ENCODE measurements around the gene MS4A18.

Gene MS4A18

DNA sequence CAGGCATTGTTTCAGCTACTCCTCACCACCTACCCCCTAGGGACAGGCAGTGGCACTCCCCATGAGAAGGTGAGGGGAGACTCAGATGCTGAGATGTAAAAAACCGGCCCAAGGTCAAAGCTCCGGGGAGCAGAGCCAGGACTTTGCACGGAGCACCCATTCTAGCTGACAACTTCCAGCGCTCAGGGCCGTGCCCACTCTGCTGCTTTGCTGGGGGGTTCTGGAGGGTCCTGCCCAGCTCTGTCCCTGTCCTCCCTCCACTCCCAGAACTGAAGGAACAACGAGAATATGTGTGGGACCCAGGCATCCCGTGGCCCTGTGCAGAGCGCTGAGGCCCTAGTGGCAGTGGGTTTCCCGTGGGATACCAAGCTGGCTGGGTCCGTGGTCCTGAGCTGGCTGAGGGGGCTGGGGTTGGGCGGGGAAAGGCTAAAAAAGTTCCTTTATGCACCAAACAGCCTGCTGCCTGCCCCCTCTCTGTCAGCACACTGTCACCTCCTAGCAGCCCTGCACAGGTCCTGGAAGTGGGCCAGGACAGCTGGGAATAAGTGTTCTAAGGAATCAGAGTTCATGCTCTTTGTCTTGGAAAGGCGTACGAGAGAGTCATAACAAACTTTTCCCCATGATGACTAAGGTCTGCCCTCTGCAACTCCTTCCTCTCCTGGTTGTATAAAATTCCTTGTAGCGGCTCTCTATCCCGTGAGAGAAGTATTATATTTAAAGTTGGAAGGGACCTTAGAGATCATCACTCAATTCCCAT is 62.5 kb downstream of the MS4A18 start:
- in situ Hi-C loops (cut with HindIII; ENCODE audit: low pct_unique_long_range_greater_than_20kb, low sequenced_read_pairs): no loop called here
- no peak for TF ChIP-seq JUND (IDR thresholded peaks at IDR 0.05; ENCODE audit: low read depth)
- DNase-seq (ENCODE audit: low read depth in 1 of 2, low spot score in 1 of 2): no peak

DNA sequence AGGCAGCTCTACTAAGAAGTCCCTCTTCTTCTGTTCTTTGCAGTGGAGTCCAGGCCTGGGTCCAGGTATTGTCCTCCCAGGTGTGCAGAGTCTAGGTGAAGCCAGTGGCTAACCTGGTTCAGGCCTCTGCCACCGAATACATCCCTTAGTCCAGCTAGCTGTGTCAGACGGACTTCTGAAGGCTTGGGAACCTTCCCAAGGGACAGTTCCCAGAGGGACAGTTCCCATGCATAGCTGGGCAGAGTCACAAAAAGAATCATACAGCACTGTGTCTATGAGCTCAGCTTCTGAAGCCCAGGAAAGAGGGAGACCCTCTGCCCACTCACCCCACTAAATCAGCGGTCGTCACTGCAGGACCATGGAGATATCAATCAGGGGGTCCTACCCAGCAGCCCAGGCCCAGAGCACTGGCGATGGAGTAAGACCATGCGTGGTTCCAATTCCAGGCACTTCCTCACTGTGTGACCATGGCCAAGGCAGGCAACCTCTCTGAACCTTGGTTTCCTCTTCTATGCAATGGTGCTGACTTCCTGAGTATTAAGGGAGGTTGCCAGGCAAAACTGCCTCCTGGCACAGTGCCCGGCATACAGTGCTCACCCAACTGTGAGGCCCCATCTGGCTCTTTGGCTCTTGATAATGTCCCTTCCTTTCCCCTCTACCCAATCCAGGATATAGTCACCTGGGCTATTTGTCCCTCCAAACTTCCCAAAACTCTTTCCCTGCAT is 64.0 kb downstream of the MS4A18 start:
- TF ChIP-seq JUND (IDR thresholded peaks at IDR 0.05; ENCODE audit: low read depth): no peak
- in situ Hi-C loops (cut with HindIII; ENCODE audit: low pct_unique_long_range_greater_than_20kb, low sequenced_read_pairs): no loop called here
- DNase-seq (ENCODE audit: low read depth in 1 of 2, low spot score in 1 of 2): no peak

DNA sequence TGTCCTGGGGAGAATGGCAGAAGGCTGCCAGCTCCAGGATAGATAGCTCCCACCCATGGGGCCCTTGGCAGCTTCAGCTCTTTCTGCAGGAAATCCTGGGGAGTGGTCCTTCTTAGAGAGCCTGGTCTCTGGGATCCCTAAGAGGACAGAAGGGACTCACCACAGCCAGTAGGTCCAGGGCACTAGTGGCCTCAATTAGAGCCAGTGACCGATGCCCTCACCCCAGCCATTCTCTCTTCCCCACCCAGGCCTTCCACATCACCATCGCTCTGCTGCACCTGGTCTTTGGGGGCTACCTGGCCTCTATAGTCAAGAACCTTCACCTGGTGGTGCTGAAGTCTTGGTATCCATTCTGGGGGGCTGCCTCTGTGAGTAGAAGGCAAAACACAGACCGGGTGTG is 66.2 kb downstream of the MS4A18 start:
- no peak for DNase-seq (ENCODE audit: low read depth in 1 of 2, low spot score in 1 of 2)
- in situ Hi-C loops (cut with HindIII; ENCODE audit: low pct_unique_long_range_greater_than_20kb, low sequenced_read_pairs): no loop called here
- TF ChIP-seq JUND (IDR thresholded peaks at IDR 0.05; ENCODE audit: low read depth): no peak

DNA sequence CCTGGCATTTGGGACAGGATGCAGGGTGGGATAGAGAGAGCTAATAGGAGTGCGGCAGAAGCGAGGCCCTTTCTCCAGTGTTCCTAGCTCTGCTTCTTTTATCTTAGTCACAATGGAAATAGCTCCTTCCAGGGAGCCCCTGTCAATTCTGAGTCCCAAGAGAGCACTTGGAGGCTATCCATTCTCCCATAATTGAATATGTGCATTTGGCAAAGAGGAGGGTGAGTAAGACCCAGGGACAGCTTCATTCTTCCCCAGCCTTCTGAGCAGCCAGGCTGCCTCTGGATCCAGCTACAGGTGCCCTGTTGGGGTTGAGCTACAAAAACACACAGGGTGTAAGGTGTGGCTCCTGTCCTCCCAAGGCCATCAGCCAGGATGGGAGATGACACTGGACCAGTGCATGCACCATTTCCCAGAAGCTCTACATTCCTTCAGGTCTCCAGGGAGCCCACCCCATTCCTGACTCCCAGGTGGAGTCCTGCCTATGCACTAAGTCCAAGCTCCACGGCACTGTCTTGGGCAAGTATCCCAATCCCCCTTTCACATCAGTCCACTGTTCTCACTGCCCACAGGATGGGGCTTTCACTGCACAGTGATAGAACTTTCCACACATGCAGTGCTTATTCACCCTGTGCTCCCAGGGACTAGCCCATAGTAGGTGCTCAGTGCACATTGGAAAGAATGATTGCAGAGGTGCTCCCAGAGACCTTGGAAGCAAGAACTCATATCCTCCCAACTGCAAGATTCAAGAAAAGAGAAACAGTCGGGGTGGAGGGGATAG is 66.8 kb downstream of the MS4A18 start:
- in situ Hi-C loops (cut with HindIII; ENCODE audit: low pct_unique_long_range_greater_than_20kb, low sequenced_read_pairs): no loop called here
- no peak for DNase-seq (ENCODE audit: low read depth in 1 of 2, low spot score in 1 of 2)
- TF ChIP-seq JUND (IDR thresholded peaks at IDR 0.05; ENCODE audit: low read depth): no peak

DNA sequence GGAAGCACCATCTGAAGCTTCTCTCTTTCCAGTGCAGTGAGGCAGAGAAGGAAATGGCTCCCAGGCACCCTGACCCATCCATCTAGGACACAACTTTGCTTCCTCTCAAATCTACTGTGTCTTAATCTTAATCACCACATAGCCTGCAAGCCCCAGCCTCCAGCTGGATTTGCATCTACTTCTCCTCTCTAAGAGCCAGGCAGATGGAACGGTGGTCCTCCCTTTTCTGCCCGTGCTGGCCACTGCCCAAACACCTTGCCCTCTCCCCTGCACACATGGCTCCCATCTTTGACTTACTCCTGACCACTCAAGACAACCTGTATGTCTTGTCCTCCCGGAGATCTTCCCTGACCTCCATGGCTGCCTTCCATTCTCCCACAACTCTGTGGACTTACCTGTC is 68.0 kb downstream of the MS4A18 start:
- in situ Hi-C loops (cut with HindIII; ENCODE audit: low pct_unique_long_range_greater_than_20kb, low sequenced_read_pairs): no loop called here
- TF ChIP-seq JUND (IDR thresholded peaks at IDR 0.05; ENCODE audit: low read depth): no peak

More for the DNA sequence above, 68.0 kb downstream of the MS4A18 start:
- DNase-seq (ENCODE audit: low read depth in 1 of 2, low spot score in 1 of 2): no peak
